HCT116 (cell line): ENCODE results near the gene TSTD2. TPM values are rescaled to one million over a fixed set of nuclear protein-coding genes. Genes with fewer than 3 reads are reported as not detected.

Experiments used
- ATAC-seq: fragments of 200-7000 bp; cut with Tn5 transposase; 2 replicates; pipeline ENCODE4 v1.9.1; 2020; ENCODE audit warnings: mild to moderate bottlenecking, moderate library complexity
- BruUV-seq: library from RNA; stranded (reverse); fragments of 400-500 nt; replicated peaks from 2 replicates; lab custom pipeline; 2021; lab: Mats Ljungman, UMichigan
- CTCF ChIA-PET: fragments of 300-600 bp; sonication (Branson Sonifier 250); formaldehyde crosslinking; loops from one replicate; lab custom pipeline; 2021; ENCODE audit warnings: antibody characterized with exemption; lab: Charles Lee
- POLR2A ChIA-PET: fragments of 300-600, 350-600 bp; sonication (Branson Sonifier 250); formaldehyde crosslinking; loops from one replicate; lab custom pipeline; 2021; ENCODE audit warnings: antibody characterized with exemption; lab: Charles Lee
- RAD21 ChIA-PET, 2 experiments: fragments of 300-600 bp; sonication (Branson Sonifier 250); formaldehyde crosslinking; loops; one replicate each; lab custom pipeline; 2023; ENCODE audit warnings: low total read pairs in 2 of 2; ENCODE audit not compliant: uncharacterized antibody in 2 of 2, unreplicated experiment in 2 of 2, low non-redundant PET in 1 of 2; lab: Charles Lee
- DNase-seq: peaks from one replicate; pipeline ENCODE4 v3.0.0-alpha.2; 2010; ENCODE audit warnings: low read depth, low spot score
- H2AFZ ChIP-seq: fragments of 200-600 bp; shearing (Covaris generic), sonication (generic); 2 replicates; pipeline ENCODE4 v1.6.1; 2017; ENCODE audit warnings: low read depth, mixed run types, mixed read lengths, antibody characterized with exemption, low read length; ENCODE audit not compliant: poor library complexity, severe bottlenecking
- H3K27ac ChIP-seq: 2 replicates; pipeline ENCODE4 v1.5.1; 2012; ENCODE audit warnings: low read depth, low read length
- H3K27me3 ChIP-seq: fragments of 200-600 bp; sonication (generic); 2 replicates; pipeline ENCODE4 v1.6.1; 2016; ENCODE audit warnings: mixed run types, low read length, mixed read lengths; ENCODE audit not compliant: insufficient read depth
- H3K36me3 ChIP-seq, 2 experiments: fragments of 200-500 bp in 1 of 2; fragments of 200-600 bp in 1 of 2; sonication (Bioruptor generic) in 1 of 2; sonication (generic) in 1 of 2; 2 replicates each; pipeline versions ENCODE4 v1.5.1 to v1.6.1; 2014 to 2016; ENCODE audit warnings: low read length in 2 of 2, inconsistent platforms in 1 of 2, mixed read lengths in 1 of 2, mixed run types in 1 of 2; ENCODE audit not compliant: insufficient read depth in 2 of 2, control insufficient read depth in 1 of 2
- H3K4me1 ChIP-seq, 2 experiments: fragments of 200-600 bp in 1 of 2; sonication (generic) in 1 of 2; 2 replicates each; pipeline versions ENCODE4 v1.5.1 to v1.6.1; 2012 to 2017; ENCODE audit warnings: low read length in 2 of 2, inconsistent platforms in 1 of 2, mild to moderate bottlenecking in 1 of 2, mixed read lengths in 1 of 2, mixed run types in 1 of 2, moderate library complexity in 1 of 2; ENCODE audit not compliant: insufficient read depth in 2 of 2, control insufficient read depth in 1 of 2
- H3K4me2 ChIP-seq: fragments of 200-600 bp; sonication (generic); 2 replicates; pipeline ENCODE4 v1.6.1; 2017; ENCODE audit warnings: mixed run types, low read length, mixed read lengths
- H3K4me3 ChIP-seq, 2 experiments: fragments of 200-600 bp in 1 of 2; sonication (generic) in 1 of 2; replicated peaks in 1 of 2; 2 replicates each; pipeline ENCODE4 v1.5.1; 2011 to 2016; ENCODE audit warnings: low read length in 2 of 2, control low read depth in 1 of 2, low read depth in 1 of 2, mild to moderate bottlenecking in 1 of 2, mixed read lengths in 1 of 2, mixed run types in 1 of 2
- H3K79me2 ChIP-seq: fragments of 200-600 bp; sonication (generic); 2 replicates; pipeline ENCODE4 v1.6.1; 2017; ENCODE audit warnings: mild to moderate bottlenecking, mixed run types, low read length, moderate library complexity, mixed read lengths; ENCODE audit not compliant: insufficient read depth
- H3K9ac ChIP-seq: fragments of 200-600 bp; sonication (generic); 2 replicates; pipeline ENCODE4 v1.6.1; 2016; ENCODE audit warnings: low read length, mixed read lengths
- H3K9me2 ChIP-seq: fragments of 200-600 bp; sonication (generic), shearing (Covaris generic); 2 replicates; pipeline ENCODE4 v1.6.1; 2017; ENCODE audit warnings: mixed run types, mild to moderate bottlenecking, moderate library complexity; ENCODE audit not compliant: insufficient read depth
- H3K9me3 ChIP-seq, 2 experiments: fragments of 200-500 bp in 1 of 2; fragments of 200-600 bp in 1 of 2; sonication (Bioruptor generic) in 1 of 2; sonication (generic) in 1 of 2; 2 replicates each; pipeline ENCODE4 v1.6.1; 2014 to 2017; ENCODE audit warnings: low read length in 2 of 2, mixed read lengths in 2 of 2, inconsistent platforms in 1 of 2, low read depth in 1 of 2, mild to moderate bottlenecking in 1 of 2, mixed run types in 1 of 2, moderate library complexity in 1 of 2; ENCODE audit not compliant: control insufficient read depth in 1 of 2, insufficient read depth in 1 of 2
- H4K20me1 ChIP-seq: fragments of 200-600 bp; sonication (generic), shearing (Covaris generic); 2 replicates; pipeline ENCODE4 v1.6.1; 2017; ENCODE audit warnings: mixed run types, mild to moderate bottlenecking, moderate library complexity; ENCODE audit not compliant: insufficient read depth
- CEBPB ChIP-seq: IDR thresholded peaks from 2 replicates; pipeline ENCODE4 v1.6.1; 2012; ENCODE audit warnings: low read depth
- ELF1 ChIP-seq: IDR thresholded peaks from 2 replicates; pipeline ENCODE4 v1.6.1; 2012; ENCODE audit warnings: low read depth, borderline replicate concordance
- EZH2phosphoT487 ChIP-seq: fragments of 200-600 bp; IDR thresholded peaks from 2 replicates; pipeline ENCODE4 v1.6.1; 2018; ENCODE audit warnings: antibody characterized with exemption, borderline replicate concordance
- JUND ChIP-seq: IDR thresholded peaks from 2 replicates; pipeline ENCODE4 v1.6.1; 2012
- RAD21 ChIP-seq: IDR thresholded peaks from 2 replicates; pipeline ENCODE4 v1.6.1; 2012; ENCODE audit warnings: low read depth, mild to moderate bottlenecking
- REST ChIP-seq: IDR thresholded peaks from 2 replicates; pipeline ENCODE4 v1.6.1; 2012; ENCODE audit warnings: low read depth
- SIN3A ChIP-seq: IDR thresholded peaks from 2 replicates; pipeline ENCODE4 v1.6.1; 2012; ENCODE audit warnings: low read depth
- SP1 ChIP-seq: IDR thresholded peaks from 2 replicates; pipeline ENCODE4 v1.6.1; 2012; ENCODE audit warnings: low read depth
- SRF ChIP-seq: IDR thresholded peaks from 2 replicates; pipeline ENCODE4 v1.6.1; 2012; ENCODE audit warnings: low read depth
- YY1 ChIP-seq: IDR thresholded peaks from 2 replicates; pipeline ENCODE4 v1.6.1; 2011; ENCODE audit warnings: low read length, low read depth, moderate library complexity, mild to moderate bottlenecking; ENCODE audit not compliant: insufficient replicate concordance; ENCODE audit errors: extremely low read depth
- ZFX ChIP-seq: fragments of 450-650 bp; IDR thresholded peaks from 2 replicates; pipeline ENCODE4 v1.6.1; 2017
- intact Hi-C: fragments of 100-400 bp; cut with micrococcal nuclease; formaldehyde crosslinking; loops from 2 replicates; pipeline ENCODE4 v1.10.0; 2022
- total RNA-seq: library from RNA; stranded (reverse); gene quantifications from one replicate; pipeline ENCODE4 v1.2.1, GENCODE V29; 2021; ENCODE audit not compliant: unreplicated experiment

TSTD2 gene
- total RNA-seq, 1 experiment from 2014 or later, result 16.0 TPM

- BruUV-seq, result no TSS peak
- DNase-seq, result no peak
- no peaks in the 10 kb centered on the region for H3K36me3 ChIP-seq
- no peak overlapping the region for H3K9ac ChIP-seq
- no peak for TF ChIP-seq SIN3A
- intact Hi-C loops, result no loop called here
- no peak overlapping the region for H3K27ac ChIP-seq
- no peaks in the 10 kb centered on the region for H3K9me3 ChIP-seq
- ChIA-PET CTCF (no interaction called here), RAD21 (no interaction called here), POLR2A (no interaction called here)
- no peaks in the 10 kb centered on the region for H4K20me1 ChIP-seq
- H3K4me3 ChIP-seq, result no peak overlapping the region
- H3K27me3 ChIP-seq, result no peaks in the 10 kb centered on the region
- H3K9me2 ChIP-seq, result no peaks in the 10 kb centered on the region
- H3K4me1 ChIP-seq, result no peaks in the 10 kb centered on the region
- H3K4me2 ChIP-seq, result no peak overlapping the region
- H3K79me2 ChIP-seq, result no peaks in the 10 kb centered on the region
- no peak overlapping the region for H2AFZ ChIP-seq
- no peak for ATAC-seq
These were observed 80.0 kb downstream of the TSTD2 start for GRCh38 chr9:97553141-97553540.

- no peak overlapping the region for H3K27ac ChIP-seq
- H3K79me2 ChIP-seq, result no peaks in the 10 kb centered on the region
- H3K27me3 ChIP-seq, result no peaks in the 10 kb centered on the region
- H3K4me1 ChIP-seq, result no peaks in the 10 kb centered on the region
- ChIA-PET RAD21 (no interaction called here), CTCF (no interaction called here), POLR2A (no interaction called here)
- intact Hi-C loops, result no loop called here
- no peak overlapping the region for H3K4me2 ChIP-seq
- TF ChIP-seq JUND, result no peak
- no peak for TF ChIP-seq SP1
- no peaks in the 10 kb centered on the region for H4K20me1 ChIP-seq
- DNase-seq (no peak), ATAC-seq (no peak)
- H3K36me3 ChIP-seq, result no peaks in the 10 kb centered on the region
- no peaks in the 10 kb centered on the region for H3K9me2 ChIP-seq
- no peaks in the 10 kb centered on the region for H3K9me3 ChIP-seq
- no peak overlapping the region for H3K4me3 ChIP-seq
- BruUV-seq, result no TSS peak
- no peak overlapping the region for H3K9ac ChIP-seq
- H2AFZ ChIP-seq, result no peak overlapping the region
These were observed 81.9 kb downstream of the TSTD2 start for GRCh38 chr9:97551308-97551707.

- Histone ChIP-seq H3K79me2 (no peaks in the 10 kb centered on the region), H2AFZ (no peak overlapping the region), H3K27me3 (no peaks in the 10 kb centered on the region), H3K9me2 (no peaks in the 10 kb centered on the region), H3K36me3 (no peaks in the 10 kb centered on the region), H3K9ac (no peak overlapping the region), H3K27ac (no peak overlapping the region), H3K9me3 (no peaks in the 10 kb centered on the region), H4K20me1 (no peaks in the 10 kb centered on the region), H3K4me2 (no peak overlapping the region), H3K4me3 (no peak overlapping the region), H3K4me1 (no peaks in the 10 kb centered on the region)
- ChIA-PET POLR2A (no interaction called here), RAD21 (no interaction called here), CTCF (no interaction called here)
- intact Hi-C loops, result no loop called here
- TF ChIP-seq REST, result no peak
- no peak for TF ChIP-seq CEBPB
- TF ChIP-seq ZFX, result no peak
- TF ChIP-seq YY1, result no peak
- no peak for TF ChIP-seq EZH2phosphoT487
- TF ChIP-seq SRF, result no peak
- TF ChIP-seq ELF1, result no peak
- TF ChIP-seq RAD21, result no peak
- no peak for ATAC-seq
- no peak for DNase-seq
- BruUV-seq, result no TSS peak
These were observed 82.8 kb downstream of the TSTD2 start for GRCh38 chr9:97550386-97550785.
